ENCODE data around the gene DOCK10.

DOCK10 gene

DNA sequence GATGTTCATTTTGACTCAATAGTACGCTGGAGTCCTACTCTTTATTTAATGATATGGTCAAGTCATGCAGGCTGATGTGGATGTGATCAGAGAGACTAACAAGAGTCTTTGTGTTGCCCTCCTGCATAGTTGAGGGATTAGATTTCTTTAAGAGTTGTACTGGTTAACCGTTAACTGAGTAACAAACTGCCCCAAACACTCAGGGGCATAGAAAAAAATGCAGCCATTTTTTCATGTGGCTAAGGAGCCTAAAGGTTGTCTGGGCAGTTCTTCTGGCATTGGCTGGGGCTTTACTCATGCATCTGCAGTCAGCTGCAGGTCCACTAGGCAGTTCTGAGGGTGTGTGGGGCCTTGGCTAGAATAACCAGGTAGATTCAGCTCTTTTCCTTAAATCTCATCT lies 32.5 kb downstream of the DOCK10 start:
- no peak for DNase-seq

DNA sequence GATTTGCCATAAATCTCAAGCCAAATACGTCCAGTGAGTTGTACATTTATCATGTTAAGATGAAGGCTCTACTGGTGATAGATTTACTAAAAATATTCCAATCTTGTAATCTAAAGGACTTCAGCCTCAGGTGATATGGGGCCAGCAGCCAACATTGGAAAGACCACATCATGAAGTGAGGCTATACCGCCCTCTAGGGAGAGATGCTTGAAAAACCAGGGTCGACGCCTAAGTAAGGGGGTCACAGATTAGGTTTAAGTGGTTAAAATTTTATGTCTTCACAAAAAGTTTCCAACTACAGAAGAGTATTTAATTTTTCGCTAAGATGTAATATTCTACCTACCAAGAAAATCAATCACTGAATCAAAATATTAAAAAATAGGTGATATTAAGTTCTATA lies 33.3 kb downstream of the DOCK10 start:
- DNase-seq = no peak

DNA sequence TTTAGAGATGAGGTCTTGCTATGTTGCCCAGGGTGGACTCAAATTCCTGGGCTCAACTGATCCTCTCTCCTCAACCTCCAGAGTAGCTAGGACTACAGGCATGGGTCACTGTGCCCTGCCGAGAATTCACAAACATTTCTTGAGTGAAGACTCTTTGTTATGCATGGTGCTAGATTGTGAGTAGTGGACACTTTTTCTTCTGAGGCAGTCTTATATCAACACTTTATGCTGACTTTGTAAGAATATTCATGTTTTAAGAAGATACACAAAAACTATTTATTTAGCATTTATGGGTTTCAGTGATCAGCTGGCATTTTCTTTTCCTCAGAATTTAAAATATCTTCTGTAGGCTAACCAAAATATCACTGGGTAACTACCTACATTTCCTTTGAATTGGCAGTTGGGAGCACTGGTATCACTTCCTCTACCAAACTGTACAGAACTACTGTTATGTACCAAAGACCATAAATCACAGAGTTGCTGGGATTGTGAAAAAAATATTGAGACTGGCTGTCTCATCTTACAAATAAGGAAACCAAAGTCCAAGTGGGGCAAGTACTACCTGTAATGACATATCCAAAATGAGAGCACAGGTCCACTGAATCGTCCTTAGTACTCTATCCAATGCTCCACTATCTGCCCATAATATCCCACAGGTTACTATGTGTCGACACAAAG lies 34.0 kb downstream of the DOCK10 start:
- no peak for DNase-seq

DNA sequence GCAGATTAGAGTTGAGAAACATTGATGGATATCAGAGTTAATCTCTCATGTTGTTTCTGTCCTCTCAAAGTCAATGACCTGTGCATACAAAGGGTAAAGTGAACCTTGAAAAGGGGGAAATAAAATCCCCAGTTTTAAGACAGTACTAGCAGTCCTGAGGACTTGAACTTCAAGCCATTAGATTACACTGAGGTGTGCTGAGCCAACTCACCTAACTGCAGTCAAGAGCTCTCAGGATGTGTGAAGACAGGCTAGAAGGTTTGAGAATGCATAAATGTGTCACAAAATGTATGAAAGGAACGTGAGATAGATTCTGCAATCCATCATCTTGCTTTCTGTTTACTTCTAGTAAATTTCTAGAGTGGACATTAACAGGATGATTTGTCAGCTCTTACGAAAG lies 35.5 kb downstream of the DOCK10 start:
- no peak for DNase-seq

DNA sequence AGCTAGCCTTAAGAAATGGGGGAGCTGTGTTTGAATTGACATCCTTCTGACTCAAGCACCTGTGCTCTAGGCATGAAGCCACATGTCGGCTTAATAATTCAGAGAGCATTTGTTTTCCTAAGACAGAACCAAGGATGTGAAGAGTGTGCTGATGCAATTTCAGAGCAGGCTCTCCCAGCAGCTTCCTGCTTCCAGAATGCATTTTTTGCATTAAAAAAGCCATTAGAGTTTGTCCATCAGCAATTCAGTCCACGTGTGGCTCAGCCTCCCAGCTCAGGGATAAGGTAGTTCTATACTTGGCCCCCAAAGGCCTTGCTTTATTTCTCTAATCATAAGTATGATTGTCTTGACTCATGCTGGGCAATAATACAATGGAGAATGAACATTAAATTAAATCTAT lies 37.7 kb downstream of the DOCK10 start:
- no peak for DNase-seq

DNA sequence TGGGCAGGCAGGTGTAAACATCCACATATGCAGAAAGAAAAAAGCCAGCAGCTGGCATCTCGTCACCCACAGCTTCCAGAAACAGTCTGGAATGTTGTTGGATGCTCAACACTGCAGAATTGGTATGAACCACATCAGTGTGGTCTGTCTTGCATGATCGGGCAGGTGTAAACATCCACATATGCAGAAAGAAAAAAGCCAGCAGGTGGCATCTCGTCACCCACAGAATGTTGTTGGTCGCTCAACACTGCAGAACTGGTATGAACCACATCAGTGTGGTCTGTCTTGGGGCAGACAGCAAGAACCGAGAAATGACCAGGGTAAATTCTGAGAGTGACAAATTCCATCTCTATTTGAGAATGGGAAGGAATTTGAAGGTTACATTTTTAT lies 39.6 kb downstream of the DOCK10 start:
- no peak for DNase-seq

DNA sequence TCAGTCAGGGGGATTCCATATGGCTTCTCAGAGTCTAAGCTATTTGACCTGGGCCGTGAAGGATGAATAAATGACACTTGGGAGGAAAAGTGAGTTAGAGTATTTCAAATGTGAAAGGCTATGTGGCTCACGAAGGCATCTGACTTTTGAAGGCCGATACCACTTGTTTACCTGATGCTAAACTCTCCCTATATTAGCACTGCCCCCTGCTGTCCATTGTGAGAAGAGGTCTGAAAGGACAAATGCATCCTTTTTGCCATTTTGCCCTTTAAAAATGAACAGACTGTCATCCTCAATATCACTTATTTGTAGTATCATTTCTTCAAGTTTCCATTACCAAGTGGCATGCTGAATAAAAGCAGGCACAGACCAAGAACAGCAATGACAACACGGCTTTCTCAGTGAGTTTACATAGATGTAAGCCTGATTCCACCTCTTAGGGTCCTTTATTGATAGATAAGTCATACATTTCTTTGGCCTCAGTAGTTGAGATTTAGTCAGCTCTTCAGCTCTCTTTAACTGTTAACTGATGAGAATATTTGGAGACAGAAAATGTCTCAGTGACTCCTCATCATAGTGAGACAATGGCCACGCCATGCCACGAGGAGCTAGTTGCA lies 40.1 kb downstream of the DOCK10 start:
- DNase-seq = peak; percentile 45

DNA sequence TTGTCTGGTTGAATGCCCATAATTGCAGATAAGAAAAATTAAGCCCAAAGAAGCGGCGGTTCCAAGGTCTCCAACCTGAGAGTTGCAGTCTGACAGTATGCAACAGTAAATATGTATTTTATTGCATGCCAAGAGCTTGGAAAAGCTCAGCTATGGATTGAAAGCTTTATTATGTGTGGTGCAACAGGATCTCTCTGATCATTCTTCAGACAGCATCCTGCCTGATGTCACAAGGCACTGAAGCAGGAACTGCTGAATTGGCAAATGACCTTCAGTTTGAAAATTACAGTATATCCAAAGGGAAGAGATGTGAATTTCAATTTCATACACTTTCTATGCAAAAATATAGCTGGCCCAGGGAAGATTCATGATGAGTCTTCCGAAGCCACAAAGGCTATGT lies 42.5 kb downstream of the DOCK10 start:
- DNase-seq = no peak

DNA sequence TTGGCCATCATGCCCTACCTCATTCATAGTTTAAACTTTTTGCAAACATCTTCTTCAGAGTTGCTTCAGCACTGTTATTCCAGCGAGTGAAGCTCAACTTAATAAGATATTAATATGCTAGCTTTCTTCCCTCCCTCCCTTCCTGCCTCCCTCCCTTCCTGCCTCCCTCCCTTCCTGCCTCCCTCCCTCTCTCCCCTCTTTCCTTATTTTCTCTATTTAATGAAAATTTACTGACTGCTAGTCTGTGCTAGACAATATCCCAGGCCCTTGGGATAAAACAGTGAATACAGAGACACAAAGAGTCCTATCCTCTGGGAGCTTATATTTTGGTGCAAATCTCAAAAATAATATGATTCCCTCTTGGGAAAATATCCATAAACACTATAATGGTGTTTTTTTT lies 42.9 kb downstream of the DOCK10 start:
- DNase-seq = no peak

DNA sequence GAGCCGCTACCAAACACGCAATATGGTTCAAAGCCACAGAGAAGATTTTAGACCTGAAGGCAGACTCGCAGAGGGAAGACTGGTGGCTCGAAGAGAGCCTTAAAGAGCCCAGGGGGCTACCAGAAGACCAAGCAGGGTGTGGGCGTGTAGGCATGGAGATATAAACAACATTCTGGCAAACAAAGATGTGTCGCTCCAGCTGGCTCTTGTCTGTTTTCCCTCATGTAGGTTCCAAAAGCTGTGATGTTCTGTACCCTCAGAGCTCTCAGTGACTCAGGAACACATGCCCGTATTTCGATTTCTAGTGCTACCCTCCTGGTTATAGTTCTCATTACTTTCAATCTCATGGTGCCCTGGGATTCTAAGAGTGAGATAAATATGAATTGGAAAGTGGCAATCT lies 44.5 kb downstream of the DOCK10 start:
- no peak for DNase-seq

DNA sequence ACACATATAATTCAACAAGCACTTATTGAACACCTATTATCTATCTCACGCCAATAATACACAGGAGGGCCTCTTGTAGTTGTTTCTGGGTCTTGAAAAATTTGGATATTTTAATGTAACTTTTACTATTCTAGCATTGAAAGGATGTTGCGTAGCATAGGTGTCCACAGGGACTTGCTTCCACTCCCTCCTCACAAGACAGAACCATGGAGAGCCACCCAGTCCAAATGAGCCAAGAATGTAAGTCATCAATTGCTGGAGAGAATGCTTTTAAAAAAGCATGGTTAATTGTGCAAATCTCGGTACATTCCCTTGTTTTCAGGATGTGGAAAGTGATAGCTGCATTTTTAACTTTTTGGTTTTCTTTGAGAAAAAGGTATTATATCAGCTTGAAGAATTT lies 46.8 kb downstream of the DOCK10 start:
- DNase-seq = no peak

DNA sequence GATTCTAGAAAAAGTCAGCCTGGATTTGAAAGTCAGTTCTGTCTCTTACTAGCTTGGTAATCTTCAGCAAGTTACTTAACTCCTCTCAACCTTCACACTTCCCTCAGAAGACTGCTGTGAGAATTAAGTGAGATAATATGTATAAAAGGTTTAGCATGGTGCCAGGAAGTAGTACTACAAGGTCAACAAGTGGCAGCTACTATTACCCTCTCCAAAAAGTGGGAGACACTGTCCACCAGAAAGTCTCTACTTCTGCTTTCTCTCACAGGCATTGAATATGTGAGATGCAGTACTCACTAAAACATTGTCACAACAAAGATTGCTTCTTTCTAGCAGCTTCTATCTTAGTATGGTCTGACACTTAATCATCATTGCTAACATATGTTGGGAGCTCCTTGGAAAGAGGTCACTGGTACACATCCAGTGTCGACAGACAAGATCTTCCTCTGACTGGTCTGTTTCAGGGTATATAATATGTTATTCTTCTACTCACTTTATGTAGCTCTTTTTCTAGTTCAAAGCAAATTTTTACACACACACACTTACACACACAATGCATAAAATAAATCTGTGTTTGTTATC lies 47.9 kb downstream of the DOCK10 start:
- DNase-seq = no peak

DNA sequence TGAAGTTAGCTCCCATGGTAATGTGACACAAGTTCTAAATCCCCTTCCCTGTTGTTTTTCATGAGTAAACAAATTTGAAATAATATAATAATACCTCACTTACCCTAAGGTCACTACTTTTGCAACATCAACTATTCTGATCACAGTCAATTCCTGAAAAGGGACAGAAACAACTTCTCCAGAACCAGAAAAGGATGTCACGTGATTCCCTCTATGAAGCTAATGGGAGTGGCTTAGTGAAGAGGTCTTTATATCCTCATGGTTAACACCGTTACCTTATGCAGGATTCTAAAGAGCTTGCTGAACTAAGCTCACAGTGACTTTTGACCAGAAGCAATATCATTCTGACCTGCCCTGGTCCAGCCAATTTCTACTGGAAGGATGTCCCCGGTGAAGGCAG lies 51.6 kb downstream of the DOCK10 start:
- DNase-seq = no peak

DNA sequence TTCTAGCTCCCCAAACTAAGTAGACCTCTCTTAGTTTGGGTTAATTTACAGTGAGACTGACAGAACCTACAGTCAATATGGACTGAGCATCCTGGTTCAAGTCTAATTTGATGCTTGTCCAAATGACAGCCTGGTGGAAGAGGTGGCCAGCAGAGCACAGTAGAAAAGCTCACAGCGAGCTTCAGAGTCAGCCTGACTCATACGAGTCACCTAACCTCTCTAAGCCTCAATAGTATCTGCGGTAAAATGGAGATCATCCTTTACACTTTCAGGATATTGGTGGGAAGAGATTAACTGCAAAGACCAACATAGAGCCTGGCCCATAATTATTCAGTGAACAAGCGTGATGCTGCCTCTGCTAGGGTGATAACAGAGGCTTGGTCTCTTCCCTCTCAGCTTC lies 54.5 kb downstream of the DOCK10 start:
- no peak for DNase-seq

DNA sequence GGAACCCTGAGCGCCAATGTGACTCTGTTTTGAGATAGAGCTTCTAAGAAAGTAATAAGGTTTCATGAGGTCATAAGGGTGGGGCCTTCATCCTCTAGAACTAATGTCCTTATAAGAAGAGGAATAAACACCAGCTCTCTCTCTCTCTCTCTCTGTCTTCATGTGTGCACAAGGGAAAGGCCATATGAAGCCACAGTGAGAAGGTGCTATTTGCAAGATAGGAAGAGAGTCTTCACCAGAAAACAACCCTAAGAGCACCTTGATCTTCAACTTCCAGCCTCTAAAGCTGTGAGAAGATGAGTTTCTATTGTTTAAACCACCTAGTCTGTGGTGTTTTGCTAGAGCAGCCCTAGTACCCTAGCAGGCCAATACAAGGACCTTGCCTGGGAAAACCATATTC lies 55.8 kb downstream of the DOCK10 start:
- no peak for DNase-seq

DNA sequence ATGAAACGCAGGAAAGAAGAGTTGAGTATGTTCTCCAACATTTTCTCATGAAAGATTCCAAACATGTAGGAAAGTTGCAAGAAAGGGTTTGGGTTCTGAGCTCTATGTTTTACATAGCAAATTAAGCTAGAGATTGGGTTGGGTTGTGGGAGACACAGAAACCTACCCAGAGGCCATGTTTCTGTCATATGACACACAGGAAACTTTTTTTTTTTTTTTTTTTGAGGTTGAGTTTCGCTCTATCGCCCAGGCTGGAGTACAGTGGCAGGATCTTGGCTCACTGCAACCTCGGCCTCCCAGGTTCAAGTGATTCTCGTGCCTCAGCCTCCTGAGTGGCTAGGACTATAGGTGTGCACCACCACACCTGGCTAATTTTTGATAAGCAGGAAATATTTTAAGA lies 57.6 kb downstream of the DOCK10 start:
- DNase-seq = no peak

DNA sequence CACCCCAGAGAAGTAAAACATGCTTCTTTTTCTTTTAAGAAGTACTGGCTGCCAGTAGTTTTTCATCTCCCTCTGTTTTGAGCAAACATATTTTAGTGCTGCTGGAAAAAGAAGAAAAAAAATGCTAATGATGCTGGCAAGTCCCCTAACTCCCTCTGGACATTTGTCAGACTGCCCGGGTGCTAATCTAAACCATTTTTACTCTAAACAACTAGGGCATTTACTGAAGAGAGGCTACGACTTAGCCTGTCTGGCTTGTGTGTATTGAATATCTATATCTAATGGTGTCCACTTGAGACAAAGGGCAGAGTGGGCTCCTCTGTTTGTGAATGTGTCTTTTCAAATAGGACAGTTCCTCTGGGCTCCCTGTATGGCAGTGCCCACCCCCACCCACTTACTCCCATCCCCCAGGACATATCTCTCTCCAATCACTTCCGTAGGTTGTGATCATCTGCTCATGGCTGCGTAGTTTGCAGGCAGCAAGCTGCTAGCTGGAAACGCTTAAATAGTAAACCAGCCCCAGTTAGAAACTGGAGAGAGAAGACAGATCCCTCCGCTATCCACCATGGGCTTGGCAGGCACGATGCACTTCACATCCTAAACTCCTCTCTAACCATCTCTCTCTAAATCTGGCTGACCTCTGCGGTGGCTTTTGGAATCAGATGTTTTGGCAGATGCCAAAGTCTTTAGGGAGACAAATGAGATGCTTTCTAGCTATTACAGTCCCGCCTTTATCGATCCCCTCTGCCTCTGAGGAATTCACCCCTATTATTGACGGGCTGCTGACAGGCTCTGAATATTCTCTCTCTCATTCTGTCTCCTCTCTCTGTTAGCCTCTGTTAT lies 58.3 kb downstream of the DOCK10 start:
- no peak for DNase-seq

DNA sequence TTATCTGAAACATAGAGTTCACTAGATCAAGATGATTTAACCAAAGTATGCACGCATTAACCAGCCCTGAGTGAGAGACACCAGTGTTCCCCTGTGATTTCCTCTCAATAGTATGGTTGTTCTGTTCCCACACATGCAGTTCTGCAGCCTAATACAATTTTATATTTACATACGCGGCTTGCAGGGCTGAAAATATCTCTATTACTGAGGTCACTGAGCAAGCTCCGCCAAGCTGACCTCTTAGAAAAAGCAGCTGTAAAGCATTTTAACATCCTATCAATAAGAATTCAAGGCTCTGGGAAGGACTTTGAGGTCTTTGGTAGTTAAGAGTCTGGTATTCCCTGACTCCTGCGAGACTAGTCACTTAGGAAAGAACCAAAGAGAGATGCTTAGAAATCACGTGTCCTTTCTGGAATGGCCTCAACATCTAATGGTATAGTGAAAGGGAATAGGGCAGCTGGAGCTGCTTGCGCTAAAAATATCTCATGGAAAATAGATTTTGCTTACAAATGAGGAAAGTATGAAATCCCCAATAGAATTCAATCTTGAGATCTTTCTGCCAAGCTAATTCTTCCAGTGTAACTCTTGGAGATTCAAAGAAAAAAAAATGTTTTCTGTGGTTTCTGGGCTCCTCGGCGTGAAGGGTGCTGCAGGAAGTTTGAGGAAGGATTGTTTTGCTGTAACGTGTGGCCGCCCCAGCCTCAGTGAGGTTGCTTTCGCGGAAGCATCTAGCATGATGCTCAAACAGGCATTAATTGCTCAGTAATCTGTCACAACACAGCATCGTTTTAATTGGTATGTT lies 59.2 kb downstream of the DOCK10 start:
- no peak for DNase-seq

DNA sequence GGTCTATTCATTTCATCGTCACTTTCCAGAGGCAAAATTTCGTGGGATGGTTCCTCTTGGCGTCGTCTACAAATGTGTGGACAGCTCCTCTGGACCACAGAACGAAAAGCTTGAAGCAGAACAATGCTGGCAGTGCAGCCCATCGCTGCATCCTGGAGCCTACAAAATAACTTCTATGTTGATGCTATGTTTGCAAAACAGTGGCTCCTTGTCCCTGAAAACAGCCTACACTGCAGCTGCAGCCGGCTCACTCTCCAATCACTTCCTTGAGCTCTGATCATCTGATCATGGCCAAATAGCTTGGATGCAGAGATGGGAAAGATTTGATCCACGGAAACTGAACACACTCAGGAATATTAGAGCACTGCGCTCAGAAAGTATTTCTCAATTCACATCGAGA lies 60.0 kb downstream of the DOCK10 start:
- DNase-seq = no peak

DNA sequence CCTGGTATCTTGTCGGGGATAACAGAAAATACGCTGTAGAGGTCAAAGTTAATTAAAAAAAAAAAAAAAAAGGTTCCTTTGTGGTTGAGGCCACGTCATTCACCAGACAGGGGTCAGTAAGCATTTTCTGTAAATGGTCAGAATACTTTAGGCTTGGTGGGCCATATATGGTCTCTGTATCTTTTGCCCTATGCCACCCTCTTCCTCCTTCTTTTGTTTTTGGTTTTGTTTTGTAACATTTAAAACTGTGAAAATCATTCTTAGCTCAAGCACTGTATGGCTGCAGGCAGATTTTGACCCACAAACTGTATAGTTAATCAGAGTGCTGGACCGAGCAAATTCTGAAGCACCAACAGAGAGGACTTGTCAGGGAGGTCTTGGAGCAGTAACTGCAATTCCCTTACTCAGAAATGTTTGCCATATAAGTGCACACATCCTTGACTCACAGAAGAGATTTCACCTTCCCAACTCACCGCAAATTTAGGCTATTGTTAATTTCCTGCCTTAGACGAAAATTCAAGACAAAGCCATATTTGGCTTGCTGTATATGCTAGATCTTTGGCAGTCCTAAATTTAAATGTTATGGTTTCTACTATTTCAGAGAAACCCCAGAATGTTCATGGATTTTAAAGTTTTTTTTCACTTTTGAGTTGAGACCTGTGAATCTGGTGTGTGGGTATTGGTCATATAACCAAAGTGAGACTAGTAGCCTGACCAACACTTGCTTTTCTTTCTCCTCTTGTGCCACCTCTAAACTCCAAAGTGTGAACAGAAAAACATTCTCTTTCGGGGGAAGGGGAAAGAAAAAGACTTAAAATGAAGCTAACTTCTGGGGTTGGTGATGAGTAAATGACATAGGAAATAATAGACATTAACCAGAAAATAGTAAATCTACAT lies 65.4 kb downstream of the DOCK10 start:
- no peak for DNase-seq

DNA sequence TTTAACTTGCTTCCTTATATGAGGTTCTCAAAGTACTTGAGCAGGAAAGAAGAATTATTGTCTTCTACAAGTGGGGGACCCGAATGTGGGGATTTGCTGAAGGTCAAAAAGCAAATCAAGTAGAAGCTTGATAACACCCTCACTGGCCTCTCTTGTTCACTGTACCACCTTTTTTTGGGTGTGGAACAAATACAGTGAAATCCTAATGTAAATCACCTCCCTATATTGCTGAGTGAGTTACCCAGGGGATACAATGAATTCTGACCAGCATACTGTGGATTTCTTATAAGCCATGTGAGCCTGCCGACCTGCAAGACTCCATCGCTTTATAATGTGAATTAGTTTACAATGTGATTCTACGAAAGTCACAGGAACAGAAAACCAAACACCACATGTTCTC lies 66.5 kb downstream of the DOCK10 start:
- DNase-seq = no peak
